Measurements from ENCODE around the gene IL6ST. TPM values are rescaled to one million over a fixed set of nuclear protein-coding genes. Genes with fewer than 3 reads are reported as not detected.

IL6ST gene
- polyA plus RNA-seq, 1 experiment: 167 TPM

- no peaks in the 10 kb centered on the region for H3K27me3 ChIP-seq (ENCODE audit: control insufficient read depth, insufficient read depth, low read length)
- TF ChIP-seq, protein P1, sequence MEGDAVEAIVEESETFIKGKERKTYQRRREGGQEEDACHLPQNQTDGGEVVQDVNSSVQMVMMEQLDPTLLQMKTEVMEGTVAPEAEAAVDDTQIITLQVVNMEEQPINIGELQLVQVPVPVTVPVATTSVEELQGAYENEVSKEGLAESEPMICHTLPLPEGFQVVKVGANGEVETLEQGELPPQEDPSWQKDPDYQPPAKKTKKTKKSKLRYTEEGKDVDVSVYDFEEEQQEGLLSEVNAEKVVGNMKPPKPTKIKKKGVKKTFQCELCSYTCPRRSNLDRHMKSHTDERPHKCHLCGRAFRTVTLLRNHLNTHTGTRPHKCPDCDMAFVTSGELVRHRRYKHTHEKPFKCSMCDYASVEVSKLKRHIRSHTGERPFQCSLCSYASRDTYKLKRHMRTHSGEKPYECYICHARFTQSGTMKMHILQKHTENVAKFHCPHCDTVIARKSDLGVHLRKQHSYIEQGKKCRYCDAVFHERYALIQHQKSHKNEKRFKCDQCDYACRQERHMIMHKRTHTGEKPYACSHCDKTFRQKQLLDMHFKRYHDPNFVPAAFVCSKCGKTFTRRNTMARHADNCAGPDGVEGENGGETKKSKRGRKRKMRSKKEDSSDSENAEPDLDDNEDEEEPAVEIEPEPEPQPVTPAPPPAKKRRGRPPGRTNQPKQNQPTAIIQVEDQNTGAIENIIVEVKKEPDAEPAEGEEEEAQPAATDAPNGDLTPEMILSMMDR (IDR thresholded peaks at IDR 0.05; ENCODE audit: insufficient read depth, low read depth, low read length): no peak
- ChIA-PET POLR2A (no interaction called here), CTCF (interaction anchor here (1.0 to 4.0 kb wide), 9 partner anchors 8 to 335 kb away, joined by 3 to 37 read pairs (median 4); no protein-coding TSS in a partner anchor)
- no peak for DNase-seq (ENCODE audit: low read depth)
- H3K36me3 ChIP-seq (ENCODE audit: control insufficient read depth, insufficient read depth, low read length): 0 out of 2 replicates have a peak, but pooled peaks cover 1% of the 10 kb centered on the region
- no peak overlapping the region for H3K4me3 ChIP-seq (ENCODE audit: low read depth, low read length)
These were observed 60.0 kb downstream of the IL6ST start for GRCh38 chr5:55934720-55935119.

GRCh38 chr5:55934115-55934613 is 60.6 kb downstream of the IL6ST start:
- POLR2A ChIA-PET: no interaction called here

DNA sequence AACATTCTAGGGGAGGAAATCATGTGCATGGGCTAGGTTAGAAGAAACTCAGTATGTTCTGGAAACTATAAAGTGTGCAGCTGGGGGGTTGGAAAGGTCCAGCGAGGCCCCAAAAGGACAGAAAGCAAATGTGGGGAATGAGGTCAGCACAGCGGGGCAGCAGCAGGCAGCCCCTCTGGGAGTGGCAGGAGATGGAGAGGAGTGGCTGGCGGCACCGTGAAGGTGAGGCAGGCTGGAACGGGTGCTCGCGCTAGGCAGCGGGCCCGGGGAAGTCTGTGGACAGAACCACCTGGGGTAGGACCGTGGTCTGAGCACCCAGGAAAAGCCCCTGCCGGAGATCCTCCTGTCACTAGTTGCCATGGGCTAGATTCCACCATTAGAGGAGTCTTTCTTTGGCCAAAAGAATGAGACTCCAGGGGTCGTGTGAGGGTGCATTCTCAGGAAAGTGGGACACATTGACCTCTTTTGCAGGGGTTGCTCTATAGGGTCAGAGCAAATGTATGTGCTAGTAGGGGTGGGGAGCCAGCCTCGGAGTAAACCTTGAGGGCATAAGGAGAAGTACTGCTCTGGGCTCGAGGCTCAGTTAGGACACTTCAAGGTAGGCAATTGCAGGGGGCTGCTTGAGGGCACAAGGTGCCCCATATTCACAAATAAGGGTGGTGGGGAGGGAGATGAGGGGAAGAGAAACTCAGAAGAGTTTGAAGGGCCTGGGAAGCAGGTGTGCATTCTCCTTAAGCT is 61.2 kb downstream of the IL6ST start:
- no peak for DNase-seq (ENCODE audit: low read depth)
- ChIA-PET CTCF (interaction anchor here (1.2 kb wide), 1 partner anchor 268 kb away, joined by 3 read pairs; no protein-coding TSS in a partner anchor), POLR2A (no interaction called here)

More at GRCh38 chr5:55934115-55934613, 60.6 kb downstream of the IL6ST start:
- no peak for DNase-seq (ENCODE audit: low read depth)
- Histone ChIP-seq H3K27me3 (ENCODE audit: control insufficient read depth, insufficient read depth, low read length) (no peaks in the 10 kb centered on the region), H3K4me3 (ENCODE audit: low read depth, low read length) (no peak overlapping the region), H3K36me3 (ENCODE audit: control insufficient read depth, insufficient read depth, low read length) (no peaks in the 10 kb centered on the region)
- TF ChIP-seq, protein P1 (IDR thresholded peaks at IDR 0.05; ENCODE audit: insufficient read depth, low read depth, low read length): no peak
- CTCF ChIA-PET: interaction anchor here (1.2 to 4.0 kb wide), 3 partner anchors 12 to 267 kb away, joined by 3 to 37 read pairs (median 3); no protein-coding TSS in a partner anchor

GRCh38 chr5:55932700-55933099 is 62.1 kb downstream of the IL6ST start:
- CTCF ChIA-PET: interaction anchor here (1.0 to 1.2 kb wide), 2 partner anchors 9 to 269 kb away, joined by 3 read pairs; no protein-coding TSS in a partner anchor
- TF ChIP-seq, protein P1 (IDR thresholded peaks at IDR 0.05; ENCODE audit: insufficient read depth, low read depth, low read length): no peak
- POLR2A ChIA-PET: no interaction called here
- H3K36me3 ChIP-seq (ENCODE audit: control insufficient read depth, insufficient read depth, low read length): no peaks in the 10 kb centered on the region
- no peak overlapping the region for H3K4me3 ChIP-seq (ENCODE audit: low read depth, low read length)
- H3K27me3 ChIP-seq (ENCODE audit: control insufficient read depth, insufficient read depth, low read length): no peaks in the 10 kb centered on the region
- no peak for DNase-seq (ENCODE audit: low read depth)

More for the DNA sequence above, 61.2 kb downstream of the IL6ST start:
- H3K27me3 ChIP-seq (ENCODE audit: control insufficient read depth, insufficient read depth, low read length): no peaks in the 10 kb centered on the region
- TF ChIP-seq, protein P1 (IDR thresholded peaks at IDR 0.05; ENCODE audit: insufficient read depth, low read depth, low read length): no peak
- no peak overlapping the region for H3K4me3 ChIP-seq (ENCODE audit: low read depth, low read length)
- no peaks in the 10 kb centered on the region for H3K36me3 ChIP-seq (ENCODE audit: control insufficient read depth, insufficient read depth, low read length)

All from BJ (cell line).